Parathyroid adenoma (tissue), 2 donors: ENCODE results near the gene LRP6.
A peak's percentile ranks its signal among the peaks of the same experiment; 100 is the strongest.

Experiments
- H2AFZ ChIP-seq: fragments of 300-600 bp; sonication (generic); one replicate; pipeline ENCODE4 v1.7.0; 2017; ENCODE audit warnings: antibody characterized with exemption, mild to moderate bottlenecking
- H3K27ac ChIP-seq: fragments of 300-600 bp; sonication (generic); one replicate; pipeline ENCODE4 v1.7.0; 2017
- H3K27me3 ChIP-seq: fragments of 300-600 bp; sonication (generic); one replicate; pipeline ENCODE4 v1.7.0; 2017; ENCODE audit warnings: low read length; ENCODE audit not compliant: control insufficient read depth, insufficient read depth
- H3K36me3 ChIP-seq: fragments of 300-600 bp; sonication (generic); one replicate; pipeline ENCODE4 v1.7.0; 2017; ENCODE audit warnings: low read length; ENCODE audit not compliant: control insufficient read depth, insufficient read depth
- H3K4me1 ChIP-seq: fragments of 300-600 bp; sonication (generic); one replicate; pipeline ENCODE4 v1.7.0; 2017; ENCODE audit warnings: control low read depth
- H3K4me2 ChIP-seq: fragments of 300-600 bp; sonication (generic); one replicate; pipeline ENCODE4 v1.7.0; 2017; ENCODE audit warnings: low read length
- H3K4me3 ChIP-seq: fragments of 300-600 bp; sonication (generic); one replicate; pipeline ENCODE4 v1.7.0; 2017; ENCODE audit warnings: low read depth, low read length
- H3K79me2 ChIP-seq: fragments of 300-600 bp; sonication (generic); one replicate; pipeline ENCODE4 v1.7.0; 2017; ENCODE audit warnings: control low read depth
- H3K9ac ChIP-seq: fragments of 300-600 bp; sonication (generic); one replicate; pipeline ENCODE4 v1.7.0; 2017; ENCODE audit warnings: mild to moderate bottlenecking
- H3K9me3 ChIP-seq: fragments of 300-600 bp; sonication (generic); one replicate; pipeline ENCODE4 v1.7.0; 2017; ENCODE audit warnings: low read length; ENCODE audit not compliant: control insufficient read depth
- CTCF ChIP-seq: fragments of 300-600 bp; sonication (generic); IDR thresholded peaks from one replicate; pipeline ENCODE4 v1.7.0; 2017; ENCODE audit warnings: antibody characterized with exemption, mild to moderate bottlenecking
- donor health status: primary hyperparathyroidism.

Gene LRP6

GRCh38 chr12:12086973-12087692 is 179.7 kb downstream of the LRP6 start:
- TF ChIP-seq CTCF = no peak
- no peak overlapping the region for H3K4me3 ChIP-seq

GRCh38 chr12:12086362-12086761 is 180.5 kb downstream of the LRP6 start:
- TF ChIP-seq CTCF = no peak
- H3K36me3 ChIP-seq = no peaks in the 10 kb centered on the region

More at GRCh38 chr12:12086973-12087692, 179.7 kb downstream of the LRP6 start:
- Histone ChIP-seq H3K9ac (no peak overlapping the region), H3K36me3 (no peaks in the 10 kb centered on the region), H3K9me3 (no peaks in the 10 kb centered on the region), H3K79me2 (no peaks in the 10 kb centered on the region), H2AFZ (peak overlapping the region; percentile 42), H3K4me2 (peak overlapping the region; percentile 52), H3K4me1 (peaks cover 16% of the 10 kb centered on the region), H3K27ac (peak overlapping the region; percentile 0), H3K27me3 (no peaks in the 10 kb centered on the region)

GRCh38 chr12:12083688-12084087 is 183.2 kb downstream of the LRP6 start:
- Histone ChIP-seq H3K4me3 (no peak overlapping the region), H3K27me3 (no peaks in the 10 kb centered on the region), H3K4me1 (peaks cover 12% of the 10 kb centered on the region), H3K9ac (no peak overlapping the region), H3K79me2 (no peaks in the 10 kb centered on the region), H3K27ac (no peak overlapping the region), H2AFZ (no peak overlapping the region), H3K9me3 (no peaks in the 10 kb centered on the region), H3K36me3 (no peaks in the 10 kb centered on the region), H3K4me2 (no peak overlapping the region)
- TF ChIP-seq CTCF = no peak

More at GRCh38 chr12:12086362-12086761, 180.5 kb downstream of the LRP6 start:
- H3K79me2 ChIP-seq = no peaks in the 10 kb centered on the region
- H3K27ac ChIP-seq = no peak overlapping the region
- H3K4me3 ChIP-seq = no peak overlapping the region
- peaks cover 16% of the 10 kb centered on the region for H3K4me1 ChIP-seq
- no peak overlapping the region for H3K9ac ChIP-seq
- no peaks in the 10 kb centered on the region for H3K9me3 ChIP-seq
- no peak overlapping the region for H2AFZ ChIP-seq
- H3K27me3 ChIP-seq = no peaks in the 10 kb centered on the region
- no peak overlapping the region for H3K4me2 ChIP-seq

GRCh38 chr12:12081836-12082497 is 184.9 kb downstream of the LRP6 start:
- no peak overlapping the region for H3K9ac ChIP-seq
- peak overlapping the region; percentile 52 for H2AFZ ChIP-seq
- H3K27ac ChIP-seq = peak overlapping the region; percentile 45
- no peaks in the 10 kb centered on the region for H3K79me2 ChIP-seq
- no peaks in the 10 kb centered on the region for H3K27me3 ChIP-seq
- H3K4me1 ChIP-seq = no peaks in the 10 kb centered on the region
- H3K9me3 ChIP-seq = no peaks in the 10 kb centered on the region
- no peak overlapping the region for H3K4me3 ChIP-seq
- H3K36me3 ChIP-seq = no peaks in the 10 kb centered on the region
- peak; percentile 51 for TF ChIP-seq CTCF
- H3K4me2 ChIP-seq = no peak overlapping the region
